HUDEP-2 (cell line): ENCODE measurements around the gene PRLH.
A peak's percentile ranks its signal among the peaks of the same experiment; 100 is the strongest.

Experiments used
- DNase-seq, 76 experiments: peaks; one replicate each; lab custom pipeline; 2025; ENCODE audit not compliant: unreplicated experiment in 76 of 76; lab: John Stamatoyannopoulos, UW

Gene PRLH

GRCh38 chr2:237563816-237564215, 2.6 kb upstream of the PRLH start:
- no peak for DNase-seq

GRCh38 chr2:237564526-237565131, 1.7 kb upstream of the PRLH start:
- no peak for DNase-seq

- DNase-seq = no peak
Measured at GRCh38 chr2:237565974-237566373, 400 bp upstream of the PRLH start.

- DNase-seq = no peak
Measured at GRCh38 chr2:237567276-237568029, 1.1 kb downstream of the PRLH start.

- DNase-seq = no peak
Measured at GRCh38 chr2:237568121-237568660, 1.8 kb downstream of the PRLH start.

- DNase-seq = no peak
Measured at GRCh38 chr2:237569041-237569440, 2.7 kb downstream of the PRLH start.

GRCh38 chr2:237569896-237570295, 3.5 kb downstream of the PRLH start:
- DNase-seq = no peak

- DNase-seq = no peak
Measured at GRCh38 chr2:237570776-237571335, 4.5 kb downstream of the PRLH start.

- no peak for DNase-seq
Measured at GRCh38 chr2:237571551-237571950, 5.2 kb downstream of the PRLH start.

GRCh38 chr2:237572021-237572741, 5.8 kb downstream of the PRLH start:
- peak in 75 of 76 experiments; percentile 4 to 86 (median 65) for DNase-seq

GRCh38 chr2:237572742-237573101, 6.3 kb downstream of the PRLH start:
- DNase-seq = no peak

GRCh38 chr2:237573721-237574415, 7.5 kb downstream of the PRLH start:
- no peak for DNase-seq

- DNase-seq = no peak
Measured at GRCh38 chr2:237574467-237574866, 8.1 kb downstream of the PRLH start.

- no peak for DNase-seq
Measured at GRCh38 chr2:237574894-237575868, 8.8 kb downstream of the PRLH start.

- DNase-seq = no peak
Measured at GRCh38 chr2:237575869-237576862, 9.8 kb downstream of the PRLH start.

- DNase-seq = no peak
Measured at GRCh38 chr2:237576974-237577373, 10.6 kb downstream of the PRLH start.

GRCh38 chr2:237577458-237577857, 11.1 kb downstream of the PRLH start:
- no peak for DNase-seq
